PC-3 (cell line): Measurements from ENCODE around the gene CRIM1. TPM values are rescaled to one million over a fixed set of nuclear protein-coding genes. Genes with fewer than 3 reads are reported as not detected.

Experiments used
- ATAC-seq: fragments of 200-7000 bp; cut with Tn5 transposase; 2 replicates; pipeline ENCODE4 v1.9.1; 2020; ENCODE audit warnings: mild to moderate bottlenecking, moderate library complexity
- BruUV-seq: library from RNA; stranded (reverse); fragments of 400-500 nt; replicated peaks from 2 replicates; lab custom pipeline; 2021; lab: Mats Ljungman, UMichigan
- CTCF ChIA-PET: fragments of 300-600 bp; sonication (Branson Sonifier 250); formaldehyde crosslinking; loops from one replicate; lab custom pipeline; 2022; ENCODE audit warnings: antibody characterized with exemption; lab: Charles Lee
- POLR2A ChIA-PET: fragments of 300-600 bp; sonication (Branson Sonifier 250); formaldehyde crosslinking; loops from one replicate; lab custom pipeline; 2022; ENCODE audit warnings: antibody characterized with exemption; ENCODE audit not compliant: unreplicated experiment; lab: Charles Lee
- DNase-seq: peaks from one replicate; pipeline ENCODE4 v3.0.0-alpha.2; 2015
- H2AFZ ChIP-seq: fragments of 300-600 bp; sonication (generic); 2 replicates; pipeline ENCODE4 v1.6.0; 2016; ENCODE audit warnings: antibody characterized with exemption, low read length
- H3F3A ChIP-seq: fragments of 300-600 bp; sonication (generic); one replicate; pipeline ENCODE4 v1.6.0; 2017; ENCODE audit warnings: antibody characterized with exemption, low read length, control low read depth, mild to moderate bottlenecking; ENCODE audit not compliant: unreplicated experiment
- H3K27ac ChIP-seq: fragments of 300-600 bp; sonication (generic); 2 replicates; pipeline ENCODE4 v1.5.1; 2016; ENCODE audit warnings: mild to moderate bottlenecking, low read length
- H3K27me3 ChIP-seq: fragments of 300-600 bp; sonication (generic); 2 replicates; pipeline ENCODE4 v1.6.1; 2016; ENCODE audit warnings: low read length, mixed read lengths
- H3K36me3 ChIP-seq: fragments of 300-600 bp; sonication (generic); 2 replicates; pipeline ENCODE4 v1.6.1; 2016; ENCODE audit warnings: low read depth, mixed run types, low read length, mixed read lengths
- H3K4me1 ChIP-seq: fragments of 300-600 bp; sonication (generic); 2 replicates; pipeline ENCODE4 v1.5.1; 2016; ENCODE audit warnings: low read length; ENCODE audit not compliant: insufficient read depth
- H3K4me2 ChIP-seq: fragments of 300-600 bp; sonication (generic); 2 replicates; pipeline ENCODE4 v1.6.0; 2016; ENCODE audit warnings: low read length
- H3K4me3 ChIP-seq: fragments of 300-600 bp; sonication (generic); 2 replicates; pipeline ENCODE4 v1.5.1; 2016; ENCODE audit warnings: mild to moderate bottlenecking, low read length, mixed read lengths
- H3K79me2 ChIP-seq: fragments of 300-600 bp; sonication (generic); 2 replicates; pipeline ENCODE4 v1.6.1; 2017; ENCODE audit warnings: low read length, mixed read lengths
- H3K9ac ChIP-seq: fragments of 300-600 bp; sonication (generic); 2 replicates; pipeline ENCODE4 v1.6.0; 2016; ENCODE audit warnings: mild to moderate bottlenecking, low read length
- H3K9me2 ChIP-seq: fragments of 300-600 bp; sonication (generic); replicated peaks from 2 replicates; pipeline ENCODE4 v1.6.1; 2016; ENCODE audit warnings: mixed run types, low read length, mixed read lengths
- H3K9me3 ChIP-seq: fragments of 300-600 bp; sonication (generic); 2 replicates; pipeline ENCODE4 v1.6.1; 2016; ENCODE audit warnings: low read length, mixed read lengths
- H4K20me1 ChIP-seq: fragments of 300-600 bp; sonication (generic); 2 replicates; pipeline ENCODE4 v1.6.1; 2016; ENCODE audit warnings: low read length, mixed read lengths
- CTCF ChIP-seq: fragments of 300-600 bp; sonication (generic); conservative IDR thresholded peaks from 2 replicates; pipeline ENCODE4 v1.5.1; 2017; ENCODE audit warnings: antibody characterized with exemption, low read depth, mild to moderate bottlenecking, low read length
- EZH2 ChIP-seq: fragments of 300-600 bp; sonication (generic); IDR thresholded peaks from one replicate; pipeline ENCODE4 v1.6.1; 2017; ENCODE audit warnings: antibody characterized with exemption, mild to moderate bottlenecking, low read length; ENCODE audit not compliant: unreplicated experiment
- EZH2phosphoT487 ChIP-seq: fragments of 300-600 bp; sonication (generic); IDR thresholded peaks from 2 replicates; pipeline ENCODE4 v1.6.1; 2018; ENCODE audit warnings: mild to moderate bottlenecking, antibody characterized with exemption, low read length, borderline replicate concordance
- intact Hi-C: fragments of 100-400 bp; cut with micrococcal nuclease; formaldehyde crosslinking; loops from 2 replicates; pipeline ENCODE4 v1.9.0; 2023
- total RNA-seq: library from RNA; depleted of rRNA; stranded (reverse); fragments of >200 nt; gene quantifications from 2 replicates; pipeline ENCODE4 v1.2.3, GENCODE V29; 2014

CRIM1 gene
- total RNA-seq, 1 experiment from 2014 or later = 70.7 TPM

- POLR2A ChIA-PET = no interaction called here
Observed at GRCh38 chr2:36416370-36417165, 61.0 kb downstream of the CRIM1 start.

DNA sequence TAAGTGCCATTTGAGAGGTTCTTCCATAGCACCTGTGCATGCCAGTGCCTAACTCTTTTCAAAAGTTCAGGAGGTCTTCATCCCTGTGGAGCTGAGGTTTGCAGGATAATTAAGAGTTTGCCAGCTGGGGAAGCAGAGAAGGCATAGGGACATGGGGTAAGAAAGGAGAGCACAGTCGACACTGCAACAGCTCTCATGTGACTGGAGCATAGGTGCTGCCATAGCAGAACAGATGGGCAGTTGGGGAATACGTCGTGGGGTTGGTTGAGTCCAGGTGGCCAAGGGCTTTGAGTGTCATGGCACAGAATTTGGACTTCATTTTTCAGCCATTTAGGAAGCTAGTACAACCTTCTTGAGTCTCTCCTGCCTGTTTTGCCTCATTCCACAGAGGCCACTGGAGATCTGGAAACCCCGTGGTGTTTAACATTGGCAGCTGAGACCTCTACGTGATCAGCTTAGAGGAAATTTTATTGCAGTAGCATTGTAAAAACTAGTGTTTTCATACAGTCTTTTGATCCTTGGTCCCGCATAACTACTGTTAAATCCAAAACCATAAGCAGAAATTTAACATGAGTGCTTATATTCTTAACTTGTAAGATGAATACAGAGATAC is 65.1 kb downstream of the CRIM1 start:
- Histone ChIP-seq H4K20me1 (0 out of 2 replicates have a peak, but pooled peaks cover 3% of the 10 kb centered on the region), H3K4me3 (no peak overlapping the region), H3K79me2 (peaks cover 94% of the 10 kb centered on the region), H3K4me1 (no peaks in the 10 kb centered on the region), H2AFZ (no peak overlapping the region), H3F3A (no peaks in the 10 kb centered on the region), H3K9me3 (no peaks in the 10 kb centered on the region), H3K27ac (no peak overlapping the region), H3K9me2 (no peaks in the 10 kb centered on the region), H3K9ac (no peak overlapping the region), H3K36me3 (peaks cover 8% of the 10 kb centered on the region; the same call in 1 of the 2 replicates), H3K4me2 (no peak overlapping the region), H3K27me3 (no peaks in the 10 kb centered on the region)
- BruUV-seq = no TSS peak
- CTCF ChIA-PET = no interaction called here
- POLR2A ChIA-PET = no interaction called here
- intact Hi-C loops = no loop called here
- TF ChIP-seq EZH2phosphoT487 (no peak), EZH2 (no peak), CTCF (no peak)
- ATAC-seq (no peak), DNase-seq (no peak)

More at GRCh38 chr2:36416370-36417165, 61.0 kb downstream of the CRIM1 start:
- intact Hi-C loops = no loop called here
- no peak for ATAC-seq
- Histone ChIP-seq H3K36me3 (no peaks in the 10 kb centered on the region), H3K9ac (no peak overlapping the region), H3F3A (no peaks in the 10 kb centered on the region), H4K20me1 (peaks cover 10% of the 10 kb centered on the region; the same call in 1 of the 2 replicates), H3K4me2 (no peak overlapping the region), H3K9me2 (no peaks in the 10 kb centered on the region), H3K27me3 (no peaks in the 10 kb centered on the region), H3K4me1 (peaks cover 9% of the 10 kb centered on the region), H2AFZ (no peak overlapping the region), H3K79me2 (peaks cover 97% of the 10 kb centered on the region), H3K9me3 (no peaks in the 10 kb centered on the region), H3K4me3 (no peak overlapping the region), H3K27ac (no peak overlapping the region)
- no peak for DNase-seq
- TF ChIP-seq EZH2phosphoT487 = no peak
- TF ChIP-seq EZH2 = no peak
- no peak for TF ChIP-seq CTCF
- no TSS peak for BruUV-seq
- CTCF ChIA-PET = no interaction called here
